Urinary bladder (tissue), 4 donors: ENCODE measurements around the gene SLC8A2. TPM values are rescaled to one million over a fixed set of nuclear protein-coding genes. Genes with fewer than 3 reads are reported as not detected.

Experiments used
- DNase-seq: peaks from one replicate; pipeline ENCODE4 v3.0.0-alpha.2; 2015; ENCODE audit errors: extremely low spot score
- H3K27ac ChIP-seq: one replicate; pipeline ENCODE4 v1.5.1; 2013; ENCODE audit warnings: low read depth, mild to moderate bottlenecking, moderate library complexity
- H3K36me3 ChIP-seq: one replicate; pipeline ENCODE4 v1.6.1; 2013; ENCODE audit warnings: mild to moderate bottlenecking, moderate library complexity; ENCODE audit not compliant: insufficient read depth
- H3K4me1 ChIP-seq: one replicate; pipeline ENCODE4 v1.6.1; 2013; ENCODE audit warnings: mild to moderate bottlenecking, moderate library complexity; ENCODE audit not compliant: insufficient read depth
- H3K4me3 ChIP-seq: one replicate; pipeline ENCODE4 v1.5.1; 2013; ENCODE audit warnings: low read depth, low read length
- WGBS: extraction: QIAGEN DNeasy Blood & Tissue Kit; methylation state at CpG from one replicate; pipeline ENCODE4 v1.1.7; 2013; 5-methylcytosine and 5-hydroxymethylcytosine counted together
- polyA plus RNA-seq: library from polyadenylated mRNA; stranded (reverse); fragments of 200-250 nt; gene quantifications from one replicate; pipeline ENCODE4 v1.2.3, GENCODE V29; 2013
- total RNA-seq: library from RNA; depleted of rRNA; stranded (reverse); fragments of >200 nt; gene quantifications from one replicate; pipeline ENCODE4 v1.2.3, GENCODE V29; 2014
- donor health status: healthy with polysubstance abuse.
- donor health status: healthy.

The SLC8A2 gene
- total and polyA plus RNA-seq, 2 donors = 1.5 to 10.2 TPM

GRCh38 chr19:47509170-47509847 is 37.6 kb upstream of the SLC8A2 start:
- Histone ChIP-seq H3K4me3 (no peak overlapping the region), H3K4me1 (no peaks in the 10 kb centered on the region), H3K36me3 (no peaks in the 10 kb centered on the region), H3K27ac (no peak overlapping the region)
- no peak for DNase-seq
- 84% methylated on average over 20 of the region's 20 CpGs for WGBS

DNA sequence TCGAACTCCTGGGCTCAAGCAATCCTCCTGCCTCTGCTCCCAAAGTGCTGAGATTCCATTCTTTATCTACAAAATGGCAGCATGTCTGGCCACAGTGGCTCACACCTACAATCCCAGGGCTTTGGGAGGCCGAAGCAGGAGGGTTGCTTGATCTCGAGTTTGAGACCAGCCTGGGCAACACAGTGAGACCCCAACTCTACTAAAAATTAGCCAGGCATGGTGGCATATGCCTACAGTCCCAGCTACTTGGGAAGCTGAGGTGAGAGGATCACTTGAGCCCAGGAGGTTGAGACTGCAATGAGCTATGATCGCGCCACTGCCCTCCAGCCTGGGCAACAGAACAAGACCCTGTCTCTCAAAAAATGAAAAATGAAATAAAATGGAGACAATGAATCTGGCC is 37.0 kb upstream of the SLC8A2 start:
- no peak overlapping the region for H3K27ac ChIP-seq
- no peak overlapping the region for H3K4me3 ChIP-seq
- H3K4me1 ChIP-seq = no peaks in the 10 kb centered on the region
- no peak for DNase-seq
- no peaks in the 10 kb centered on the region for H3K36me3 ChIP-seq
- 92% methylated on average over 5 of the region's 5 CpGs for WGBS

- Histone ChIP-seq H3K27ac (no peak overlapping the region), H3K4me1 (no peaks in the 10 kb centered on the region), H3K36me3 (no peaks in the 10 kb centered on the region), H3K4me3 (no peak overlapping the region)
- no peak for DNase-seq
- 71% methylated on average over 11 of the region's 11 CpGs for WGBS
These were observed 36.3 kb upstream of the SLC8A2 start for GRCh38 chr19:47507924-47508553.

- Histone ChIP-seq H3K4me3 (no peak overlapping the region), H3K36me3 (no peaks in the 10 kb centered on the region), H3K27ac (no peak overlapping the region), H3K4me1 (no peaks in the 10 kb centered on the region)
- no peak for DNase-seq
- WGBS = 63% methylated on average over 6 of the region's 6 CpGs
These were observed 35.3 kb upstream of the SLC8A2 start for GRCh38 chr19:47507012-47507411.

DNA sequence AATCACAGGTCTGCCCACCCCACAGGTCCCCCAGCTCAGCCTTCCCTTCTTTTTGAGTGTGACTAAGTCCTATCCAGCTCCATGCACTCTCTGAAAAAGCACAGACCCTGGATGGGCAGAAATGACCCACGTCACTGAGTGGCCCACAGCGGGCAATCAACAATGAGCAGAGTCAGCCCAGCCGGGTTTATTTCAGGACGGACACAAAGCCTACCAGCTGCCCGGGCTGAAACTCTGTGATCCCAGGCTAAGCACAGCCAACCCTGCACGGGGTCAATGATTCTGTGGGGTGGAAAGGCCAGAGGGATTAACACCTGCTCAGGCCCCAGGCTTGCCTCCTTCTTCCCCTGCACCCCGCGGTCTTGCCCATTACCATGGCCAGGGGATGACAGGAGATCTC is 34.8 kb upstream of the SLC8A2 start:
- H3K27ac ChIP-seq = no peak overlapping the region
- no peaks in the 10 kb centered on the region for H3K36me3 ChIP-seq
- WGBS = 76% methylated on average over 8 of the region's 8 CpGs
- H3K4me1 ChIP-seq = no peaks in the 10 kb centered on the region
- DNase-seq = no peak
- no peak overlapping the region for H3K4me3 ChIP-seq

GRCh38 chr19:47505506-47505905 is 33.8 kb upstream of the SLC8A2 start:
- WGBS = 97% methylated on average over 6 of the region's 6 CpGs
- Histone ChIP-seq H3K27ac (no peak overlapping the region), H3K4me1 (no peaks in the 10 kb centered on the region), H3K36me3 (no peaks in the 10 kb centered on the region), H3K4me3 (no peak overlapping the region)
- DNase-seq = no peak

DNA sequence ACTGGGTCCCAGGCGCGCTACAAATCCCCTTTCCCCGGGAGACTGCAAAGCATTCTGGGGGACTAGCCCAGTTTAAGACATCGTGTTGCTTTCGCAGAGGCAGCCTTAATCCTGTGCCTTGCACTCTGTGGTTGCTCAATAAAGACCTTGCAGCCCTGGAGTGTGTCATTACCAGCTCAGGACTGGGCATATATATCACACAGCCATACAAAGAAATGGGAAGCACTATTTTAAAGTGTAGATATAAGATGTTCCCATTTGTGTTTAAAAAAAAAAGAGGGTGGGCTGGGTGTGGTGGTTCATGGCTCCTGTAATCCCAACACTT is 32.1 kb upstream of the SLC8A2 start:
- no peak for DNase-seq
- H3K4me1 ChIP-seq = no peaks in the 10 kb centered on the region
- 80% methylated on average over 5 of the region's 5 CpGs for WGBS
- no peak overlapping the region for H3K27ac ChIP-seq
- H3K4me3 ChIP-seq = no peak overlapping the region
- H3K36me3 ChIP-seq = peaks cover 4% of the 10 kb centered on the region

DNA sequence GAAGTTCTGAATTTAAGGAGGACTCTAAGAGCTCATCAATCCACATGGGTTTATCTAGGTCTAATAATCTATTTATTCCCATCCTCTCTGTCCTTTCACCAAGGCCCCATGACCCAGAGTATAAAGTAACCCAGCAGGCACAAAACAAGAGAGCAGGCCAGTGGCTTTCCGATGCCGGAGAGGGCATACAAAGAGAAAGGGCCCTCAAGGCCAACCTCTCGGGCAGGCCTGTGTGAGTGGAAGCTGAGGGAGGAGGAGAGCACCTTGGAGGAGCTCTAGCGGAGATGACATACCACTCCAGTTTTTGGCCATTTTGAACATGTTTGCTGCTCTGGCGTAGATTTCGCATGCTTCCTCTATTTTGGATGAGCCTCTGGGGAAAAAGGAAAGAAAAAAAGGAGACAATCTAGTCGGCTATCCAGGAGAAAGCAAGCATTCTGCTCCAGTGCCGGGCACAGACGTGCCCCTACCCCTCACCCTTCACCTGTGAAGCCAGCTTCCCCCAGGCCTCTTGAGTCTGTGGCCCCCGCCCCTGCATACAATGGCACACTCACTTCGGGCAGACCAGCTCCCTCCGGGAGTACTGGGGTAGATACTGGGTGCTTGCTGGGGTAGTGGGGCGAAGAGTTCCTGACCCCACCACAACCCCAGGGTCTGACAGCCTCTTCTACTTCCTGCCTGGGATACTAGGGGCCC is 31.6 kb upstream of the SLC8A2 start:
- Histone ChIP-seq H3K4me3 (no peak overlapping the region), H3K27ac (no peak overlapping the region), H3K36me3 (peaks cover 4% of the 10 kb centered on the region), H3K4me1 (no peaks in the 10 kb centered on the region)
- 91% methylated on average over 13 of the region's 13 CpGs for WGBS
- DNase-seq = no peak

GRCh38 chr19:47499863-47500830 is 28.5 kb upstream of the SLC8A2 start:
- Histone ChIP-seq H3K4me3 (no peak overlapping the region), H3K27ac (no peak overlapping the region), H3K36me3 (peaks cover 4% of the 10 kb centered on the region), H3K4me1 (no peaks in the 10 kb centered on the region)
- 81% methylated on average over 32 of the region's 32 CpGs for WGBS
- no peak for DNase-seq

- WGBS = 88% methylated on average over 7 of the region's 7 CpGs
- DNase-seq = no peak
- no peak overlapping the region for H3K4me3 ChIP-seq
- H3K4me1 ChIP-seq = no peaks in the 10 kb centered on the region
- peaks cover 4% of the 10 kb centered on the region for H3K36me3 ChIP-seq
- H3K27ac ChIP-seq = no peak overlapping the region
These were observed 27.7 kb upstream of the SLC8A2 start for GRCh38 chr19:47499371-47499770.

DNA sequence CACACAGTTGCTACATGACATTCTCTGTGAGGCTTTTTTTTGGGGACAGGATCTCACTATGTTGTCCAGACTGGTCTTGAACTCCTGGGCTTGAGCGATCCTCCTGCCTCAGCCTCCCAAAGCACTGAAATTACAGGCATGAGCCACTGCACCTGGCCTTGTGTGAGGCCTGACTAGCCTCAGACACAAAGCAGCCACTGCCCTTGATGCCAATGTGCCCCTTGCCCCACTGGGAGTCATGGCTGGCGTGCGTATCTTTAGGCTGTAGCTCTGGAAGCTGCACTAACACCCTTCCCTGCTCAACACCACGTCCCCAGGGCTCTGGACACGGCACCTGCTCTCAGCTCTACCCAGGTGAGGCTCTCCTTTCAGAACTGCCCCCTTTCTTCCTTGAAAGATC is 26.9 kb upstream of the SLC8A2 start:
- Histone ChIP-seq H3K4me3 (no peak overlapping the region), H3K4me1 (no peaks in the 10 kb centered on the region), H3K36me3 (peaks cover 4% of the 10 kb centered on the region), H3K27ac (no peak overlapping the region)
- no peak for DNase-seq
- 96% methylated on average over 5 of the region's 5 CpGs for WGBS

GRCh38 chr19:47497821-47498520 is 26.3 kb upstream of the SLC8A2 start:
- Histone ChIP-seq H3K4me1 (no peaks in the 10 kb centered on the region), H3K27ac (no peak overlapping the region), H3K4me3 (no peak overlapping the region), H3K36me3 (peaks cover 4% of the 10 kb centered on the region)
- WGBS = 82% methylated on average over 14 of the region's 14 CpGs
- DNase-seq = no peak
